A549 (cell line): ENCODE results near the gene RPS17.

Source experiments
- JUN ChIP-seq, 2 experiments: fragments of >200 bp; sonication (Bioruptor Twin); formaldehyde crosslinking; IDR thresholded peaks; 2 replicates in 1 of 2; 3 replicates in 1 of 2; pipeline ENCODE4 v1.6.1; 2016 to 2017
- RAD21 ChIP-seq, 2 experiments: fragments of >200 bp in 1 of 2; sonication (Bioruptor Twin) in 1 of 2; formaldehyde crosslinking in 1 of 2; IDR thresholded peaks in 1 of 2; conservative IDR thresholded peaks in 1 of 2; 2 replicates in 1 of 2; 3 replicates in 1 of 2; pipeline ENCODE4 v1.6.1; 2012 to 2018; ENCODE audit warnings: inconsistent platforms in 1 of 2
- SMC3 ChIP-seq: fragments of >200 bp; sonication (Bioruptor Twin); formaldehyde crosslinking; IDR thresholded peaks from 3 replicates; pipeline ENCODE4 v1.6.1; 2018; ENCODE audit warnings: inconsistent platforms

DNA sequence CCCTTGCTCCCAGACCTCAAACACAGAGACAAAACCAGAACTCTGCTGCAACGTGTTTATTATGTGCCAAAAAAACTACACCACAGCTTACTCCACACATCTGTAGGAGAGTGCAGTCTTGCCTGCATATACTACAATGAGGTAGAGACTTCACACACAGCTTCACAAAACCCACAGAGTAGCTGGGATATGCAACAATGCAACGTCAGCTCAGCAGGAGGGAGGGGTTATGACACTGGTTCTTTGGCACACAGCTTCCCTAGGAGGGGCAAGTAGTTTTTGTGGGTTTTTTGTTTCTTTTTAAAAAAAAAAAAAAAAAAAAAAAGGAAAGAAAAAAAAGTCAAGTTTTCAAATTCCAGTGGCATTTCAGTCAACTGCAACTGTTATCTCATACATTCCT is 2.9 kb upstream of the RPS17 start:
- TF ChIP-seq JUN (IDR thresholded peaks at IDR 0.05) (no peak), SMC3 (no peak), RAD21 (conservative IDR thresholded peaks at IDR 0.05 in 1 of 2, IDR thresholded peaks at IDR 0.05 in 1 of 2) (no peak)
